ENCODE data around the gene KRT39.

The KRT39 gene

GRCh38 chr17:40980117-40980516 lies 13.4 kb upstream of the KRT39 start:
- DNase-seq: no peak

GRCh38 chr17:40978575-40979151 lies 11.9 kb upstream of the KRT39 start:
- no peak for DNase-seq

GRCh38 chr17:40975516-40975915 lies 8.8 kb upstream of the KRT39 start:
- no peak for DNase-seq

DNA sequence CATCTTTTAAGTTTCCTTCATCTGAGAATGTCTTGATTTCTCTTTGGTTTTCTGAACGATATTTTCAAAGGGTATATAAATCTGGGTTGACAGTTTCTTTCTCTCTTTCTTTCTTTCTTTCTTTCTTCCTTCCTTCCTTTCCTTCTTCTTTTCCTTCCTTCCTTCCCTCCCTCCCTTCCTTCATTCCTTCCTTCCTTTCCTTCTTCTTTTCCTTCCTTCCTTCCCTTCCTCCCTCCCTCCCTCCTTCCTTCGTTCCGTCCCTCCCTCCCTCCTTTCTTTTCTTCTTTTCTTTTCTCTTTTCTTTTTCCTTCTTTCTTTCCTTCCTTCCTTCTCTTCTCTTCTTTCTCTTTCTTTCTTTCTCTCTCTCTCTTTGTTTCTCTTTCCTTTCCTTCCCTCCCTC lies 7.6 kb upstream of the KRT39 start:
- no peak for DNase-seq

GRCh38 chr17:40967582-40967981 lies 834 bp upstream of the KRT39 start:
- DNase-seq: no peak

- DNase-seq: peak in 1 of 2 donors; percentile 19
Measured at GRCh38 chr17:40963838-40964237, 2.9 kb downstream of the KRT39 start.

DNA sequence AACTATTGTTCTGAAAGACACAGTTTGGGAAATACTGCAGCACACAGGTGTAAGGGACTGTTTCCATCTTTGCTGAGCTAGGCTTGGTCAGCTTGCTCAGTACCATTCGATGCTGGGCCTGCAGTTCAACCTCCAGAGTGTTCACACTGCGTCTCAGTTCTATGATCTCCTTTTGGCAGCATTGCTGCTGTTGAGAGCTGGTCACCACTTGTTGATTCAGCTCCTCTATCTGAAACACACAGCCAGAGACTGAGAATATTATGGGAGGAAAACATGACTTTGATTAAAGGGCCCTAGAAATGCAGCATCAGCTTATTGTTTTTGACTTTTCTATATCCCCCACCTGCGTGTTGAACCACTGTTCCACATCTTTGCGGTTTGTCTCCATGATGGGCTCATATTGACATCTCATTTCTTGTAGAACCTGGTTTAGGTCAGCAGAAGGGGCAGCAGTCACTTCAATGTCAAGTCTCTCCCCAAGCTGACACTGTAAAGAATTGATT lies 4.6 kb downstream of the KRT39 start:
- DNase-seq: no peak

- DNase-seq: no peak
Measured at GRCh38 chr17:40961591-40961990, 5.2 kb downstream of the KRT39 start.

- DNase-seq: no peak
Measured at GRCh38 chr17:40960144-40960543, 6.6 kb downstream of the KRT39 start.

DNA sequence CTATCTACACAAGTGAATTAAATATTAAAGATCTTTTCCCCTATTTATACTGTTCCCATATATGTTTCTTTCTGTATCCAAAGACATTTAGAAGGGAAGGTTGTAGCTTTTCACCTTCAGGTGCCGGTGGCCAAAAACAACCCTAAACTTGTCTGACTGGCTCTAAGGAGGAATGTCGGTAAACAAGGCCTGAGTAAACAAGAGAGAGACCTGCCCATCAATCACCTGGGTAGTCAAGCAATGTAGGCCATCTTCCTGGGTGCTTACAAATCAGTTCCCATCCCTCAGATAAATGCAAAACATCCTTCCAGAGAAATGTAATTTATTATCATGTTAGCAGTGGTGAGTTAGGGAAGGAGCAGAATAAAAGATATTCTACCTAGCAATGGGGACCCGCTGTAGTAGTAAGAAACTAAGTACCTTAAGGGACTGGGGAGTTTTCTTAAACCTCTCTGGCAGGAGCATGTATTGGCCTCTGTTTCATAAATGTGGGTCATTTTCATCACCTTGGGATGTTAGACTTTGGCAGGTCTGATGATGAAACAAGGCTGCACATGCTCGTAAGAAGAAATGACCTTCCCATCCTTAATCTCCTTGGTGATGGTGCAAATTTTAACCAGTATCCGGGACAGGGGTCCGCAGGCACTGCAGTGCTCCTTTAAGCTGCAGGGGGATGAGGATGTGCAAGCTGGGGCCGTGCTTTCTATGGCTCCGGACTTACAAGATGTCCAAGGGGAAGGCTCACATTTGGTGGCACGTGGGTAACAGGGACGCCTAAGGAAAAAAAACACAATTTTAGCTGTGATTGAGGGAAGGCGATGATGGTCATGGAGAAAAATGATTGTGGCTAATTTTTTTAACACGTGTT lies 8.4 kb downstream of the KRT39 start:
- DNase-seq: no peak

GRCh38 chr17:40956401-40957254 lies 10.1 kb downstream of the KRT39 start:
- DNase-seq: no peak

GRCh38 chr17:40953881-40954280 lies 12.9 kb downstream of the KRT39 start:
- no peak for DNase-seq

DNA sequence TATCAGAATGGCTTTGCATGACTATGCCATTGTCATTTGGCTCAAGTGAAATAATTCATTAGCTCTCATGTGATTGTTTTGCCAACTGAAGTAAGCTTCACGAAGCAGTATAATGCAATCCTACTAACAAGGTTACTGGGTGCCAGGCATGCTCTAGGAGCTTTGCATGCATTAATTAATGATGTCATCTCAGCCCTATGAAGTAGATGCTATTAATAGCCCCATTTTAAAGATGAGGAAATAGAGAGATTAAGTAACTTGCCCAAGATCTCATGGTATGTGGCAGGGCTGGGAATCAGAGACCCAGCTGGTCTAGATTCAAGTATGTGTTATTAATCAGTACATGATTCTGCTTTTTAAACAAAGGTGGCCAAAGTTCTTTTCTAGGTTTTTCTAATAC lies 14.1 kb downstream of the KRT39 start:
- DNase-seq: no peak

GRCh38 chr17:40952154-40952553 lies 14.6 kb downstream of the KRT39 start:
- DNase-seq: no peak

GRCh38 chr17:40951011-40951622 lies 15.6 kb downstream of the KRT39 start:
- DNase-seq: no peak

GRCh38 chr17:40950176-40950575 lies 16.6 kb downstream of the KRT39 start:
- DNase-seq: no peak

DNA sequence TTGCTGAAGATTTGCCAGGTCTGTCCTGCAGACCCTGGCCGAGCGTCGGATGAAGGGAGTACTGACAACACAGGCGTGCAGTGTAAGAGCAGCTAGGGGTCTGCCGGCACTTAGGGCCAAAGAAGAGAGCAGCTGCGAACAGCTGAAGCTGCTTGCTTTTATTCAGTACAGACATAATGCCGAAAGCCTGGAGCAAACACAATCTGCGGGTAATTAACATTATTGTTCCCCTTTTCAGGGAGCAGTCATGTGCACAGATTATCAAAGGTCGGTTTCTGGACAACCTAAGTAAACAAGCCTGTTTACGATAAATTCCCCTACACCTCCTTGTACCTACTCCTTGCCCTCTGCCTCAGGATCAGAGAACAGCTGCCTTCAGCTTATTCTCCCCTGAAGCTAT lies 17.3 kb downstream of the KRT39 start:
- no peak for DNase-seq

DNA sequence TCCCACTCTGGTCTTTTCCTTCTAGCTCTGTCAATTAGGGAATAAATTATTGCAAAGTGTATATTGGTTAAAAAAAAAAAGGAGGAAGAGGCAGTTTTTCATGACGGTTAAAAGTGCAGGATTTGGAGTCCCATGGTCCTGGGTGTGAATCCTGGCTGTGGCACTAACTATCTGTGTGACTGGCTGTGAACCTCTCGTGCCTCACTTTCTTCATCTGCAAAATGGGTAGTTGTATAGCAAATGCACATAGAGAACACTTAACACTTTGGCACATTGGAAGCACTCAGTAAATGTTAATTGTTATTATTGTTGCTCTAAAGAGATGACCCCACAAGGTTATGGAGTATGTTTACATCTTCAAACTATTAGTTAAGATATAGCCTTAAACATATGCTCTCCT lies 18.8 kb downstream of the KRT39 start:
- DNase-seq: no peak

DNA sequence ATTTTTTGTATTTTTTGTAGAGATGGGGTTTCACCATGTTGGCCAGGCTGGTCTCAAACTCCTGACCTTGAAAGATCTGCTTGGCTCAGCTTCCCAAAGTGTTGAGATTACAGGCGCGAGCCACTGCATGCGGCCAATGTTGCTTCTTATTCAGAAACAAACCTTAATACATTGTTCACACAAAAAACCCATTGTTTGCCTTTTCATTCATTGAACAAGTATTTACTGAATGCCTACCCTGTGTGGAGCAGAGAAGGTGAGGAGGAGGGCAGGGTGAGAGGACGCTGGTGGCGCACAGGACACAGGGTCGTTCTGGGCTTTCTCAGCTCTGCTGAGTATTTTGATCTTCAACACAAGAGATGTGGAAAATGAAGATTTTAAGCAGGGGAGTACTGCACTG lies 21.3 kb downstream of the KRT39 start:
- DNase-seq: no peak

GRCh38 chr17:40944531-40944930 lies 22.2 kb downstream of the KRT39 start:
- no peak for DNase-seq

DNA sequence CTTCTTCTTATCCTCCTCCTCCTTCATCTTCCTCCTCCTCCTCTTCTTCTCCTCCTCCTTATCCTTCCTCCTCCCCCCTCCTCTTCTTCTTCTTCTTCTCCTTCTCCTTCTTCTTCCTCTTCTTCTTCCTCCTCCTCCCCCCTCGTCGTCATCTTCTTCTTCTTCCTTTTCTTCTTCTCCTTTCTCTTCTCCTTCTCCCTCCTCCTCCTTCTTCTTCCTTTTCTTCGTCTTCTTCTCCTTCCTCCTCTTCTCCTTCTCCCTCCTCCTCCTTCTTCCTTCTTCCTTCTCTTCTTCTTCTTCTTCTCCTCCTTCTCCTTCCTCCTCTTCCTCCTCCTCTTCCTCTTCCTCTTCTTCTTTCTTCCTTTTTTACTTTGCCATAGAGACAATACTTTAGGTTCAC lies 24.2 kb downstream of the KRT39 start:
- DNase-seq: no peak

GRCh38 chr17:40940266-40940665 lies 26.5 kb downstream of the KRT39 start:
- no peak for DNase-seq

- no peak for DNase-seq
Measured at GRCh38 chr17:40938981-40939380, 27.8 kb downstream of the KRT39 start.

Measured in CD4-positive, alpha-beta T cell treated with Interleukin-4 for 1 hour (primary cell).